HepG2 (cell line): ENCODE data around the gene ZNRF3. TPM values are rescaled to one million over a fixed set of nuclear protein-coding genes. Genes with fewer than 3 reads are reported as not detected.

Experiments
- ATAC-seq: fragments of 200-7000 bp; cut with Tn5 transposase; 3 replicates; pipeline ENCODE4 v1.9.1; 2020; ENCODE audit warnings: mild to moderate bottlenecking, moderate library complexity
- BruUV-seq: library from RNA; stranded (reverse); fragments of 400-500 nt; replicated peaks from 2 replicates; lab custom pipeline; 2021; lab: Mats Ljungman, UMichigan
- CTCF ChIA-PET: fragments of 300-600 bp; formaldehyde crosslinking; extraction: SDS; loops from one replicate; lab custom pipeline; 2021; ENCODE audit warnings: low total read pairs, inconsistent platforms, low intra/inter-chr PET ratio; lab: Yijun Ruan, JAX
- POLR2A ChIA-PET: fragments of 350-600 bp; sonication (Branson Sonifier 250); formaldehyde crosslinking; loops from one replicate; lab custom pipeline; 2020; ENCODE audit warnings: antibody characterized with exemption, inconsistent platforms; lab: Yijun Ruan, JAX
- DNase-seq: peaks from one replicate; pipeline ENCODE4 v3.0.0-alpha.2; 2015; ENCODE audit warnings: low spot score
- FAIRE-seq: peaks from 3 replicates; lab custom pipeline; 2011; peaks lifted over from hg19 to GRCh38; lab: Jason Lieb, UNC
- H2AFZ ChIP-seq: one replicate; pipeline ENCODE4 v1.6.1; 2011; ENCODE audit warnings: low read length, inconsistent platforms
- H3K27ac ChIP-seq: fragments of 300-600 bp; 3 replicates; pipeline ENCODE4 v1.8.0; 2011; ENCODE audit warnings: mixed run types, mild to moderate bottlenecking, mixed read lengths, low read length, inconsistent platforms; ENCODE audit not compliant: insufficient read depth; ENCODE audit errors: extremely low read length
- H3K27me3 ChIP-seq, 2 experiments: fragments of 200-600 bp in 1 of 2; 2 replicates in 1 of 2; 3 replicates in 1 of 2; pipeline versions ENCODE4 v1.6.0 to v1.8.0; 2011; ENCODE audit warnings: low read length in 2 of 2, mild to moderate bottlenecking in 2 of 2, moderate library complexity in 2 of 2, inconsistent platforms in 1 of 2; ENCODE audit not compliant: insufficient read depth in 2 of 2, control insufficient read depth in 1 of 2
- H3K36me3 ChIP-seq, 2 experiments: fragments of 200-600 bp in 1 of 2; replicated peaks in 1 of 2; 2 replicates in 1 of 2; 3 replicates in 1 of 2; pipeline versions ENCODE4 v1.5.1 to v1.8.0; 2011; ENCODE audit warnings: low read length in 2 of 2, inconsistent platforms in 1 of 2; ENCODE audit not compliant: insufficient read depth in 2 of 2, control insufficient read depth in 1 of 2
- H3K4me1 ChIP-seq: 2 replicates; pipeline ENCODE4 v1.5.1; 2012; ENCODE audit warnings: low read length, inconsistent platforms; ENCODE audit not compliant: insufficient read depth
- H3K4me2 ChIP-seq: 2 replicates; pipeline ENCODE4 v1.6.0; 2011; ENCODE audit warnings: low read depth, low read length, inconsistent platforms
- H3K4me3 ChIP-seq, 3 experiments: fragments of 200-600 bp in 1 of 3; sonication (generic), shearing (Covaris generic) in 1 of 3; replicated peaks in 1 of 3; 2 replicates each; pipeline ENCODE4 v1.5.1; 2011 to 2016; ENCODE audit warnings: low read length in 3 of 3, inconsistent platforms in 2 of 3, low read depth in 2 of 3, mild to moderate bottlenecking in 2 of 3, control low read depth in 1 of 3, mixed read lengths in 1 of 3; ENCODE audit not compliant: insufficient read depth in 1 of 3
- H3K79me2 ChIP-seq: one replicate; pipeline ENCODE4 v1.6.1; 2011; ENCODE audit warnings: low read length, inconsistent platforms; ENCODE audit not compliant: insufficient read depth
- H3K9ac ChIP-seq: 2 replicates; pipeline ENCODE4 v1.6.0; 2011; ENCODE audit warnings: mild to moderate bottlenecking, low read depth, low read length, inconsistent platforms; ENCODE audit not compliant: insufficient read depth
- H3K9me3 ChIP-seq: 2 replicates; pipeline ENCODE4 v1.5.1; 2012; ENCODE audit warnings: mild to moderate bottlenecking, low read length
- H4K20me1 ChIP-seq: 2 replicates; pipeline ENCODE4 v1.6.0; 2011; ENCODE audit warnings: inconsistent platforms, mild to moderate bottlenecking, low read length, moderate library complexity; ENCODE audit not compliant: insufficient read depth
- FOSL2 ChIP-seq: sonication (generic); formaldehyde crosslinking; IDR thresholded peaks from 2 replicates; pipeline ENCODE4 v1.4.0; 2020; ENCODE audit warnings: missing genetic modification reagents
- HNRNPUL1 ChIP-seq: fragments of 200-400 bp; formaldehyde crosslinking; IDR thresholded peaks from 2 replicates; pipeline ENCODE4 v1.6.1; 2017; ENCODE audit warnings: low read depth, mild to moderate bottlenecking, low read length, moderate library complexity
- MAFF ChIP-seq: IDR thresholded peaks from 2 replicates; pipeline ENCODE4 v1.6.1; 2011; ENCODE audit warnings: low read depth, low read length, improper control_type of control experiment
- MAFK ChIP-seq, 2 experiments: IDR thresholded peaks in 1 of 2; conservative IDR thresholded peaks in 1 of 2; 2 replicates each; pipeline ENCODE4 v1.6.1; 2011; ENCODE audit warnings: improper control_type of control experiment in 2 of 2, low read length in 2 of 2
- NFIB ChIP-seq: sonication (generic); formaldehyde crosslinking; IDR thresholded peaks from 2 replicates; pipeline ENCODE4 v1.9.0; 2021; ENCODE audit warnings: missing genetic modification reagents, mild to moderate bottlenecking, borderline replicate concordance
- RBM22 ChIP-seq: fragments of 200-400 bp; formaldehyde crosslinking; optimal IDR thresholded peaks from 2 replicates; pipeline ENCODE3; 2017; ENCODE audit warnings: mild to moderate bottlenecking, low read length, moderate library complexity
- SP5 ChIP-seq: IDR thresholded peaks from 2 replicates; pipeline ENCODE4 v1.6.1; 2016; ENCODE audit warnings: low read depth, borderline replicate concordance
- WGBS: methylation state at CpG from one replicate; pipeline ENCODE4 v1.1.6; 2017; ENCODE audit warnings: low lambda C conversion rate; 5-methylcytosine and 5-hydroxymethylcytosine counted together
- in situ Hi-C: cut with HindIII; loops from 2 replicates; pipeline ENCODE4 v1.10.0; 2017; ENCODE audit warnings: low pct_unique_long_range_greater_than_20kb; ENCODE audit not compliant: extremely low pct_ligation_motif_present
- intact Hi-C: fragments of 100-400 bp; cut with micrococcal nuclease; formaldehyde crosslinking; loops from one replicate; pipeline ENCODE4 v1.10.0; 2022; ENCODE audit not compliant: unreplicated experiment
- polyA plus RNA-seq, 8 experiments: library from polyadenylated mRNA; depleted of rRNA in 3 of 8; stranded (reverse) in 7 of 8; unstranded in 1 of 8; fragments of >200 nt; fragmentation: Illumina TruSeq in 4 of 8; extraction: Trizol in 4 of 8; gene quantifications; 2 replicates each; pipeline versions ENCODE4 v1.2.1 to v1.2.3, GENCODE V29; 2011 to 2016; ENCODE audit warnings: low read depth in 4 of 8, missing spikeins in 1 of 8, mixed read lengths in 1 of 8; ENCODE audit not compliant: insufficient read depth in 1 of 8
- total RNA-seq, 5 experiments: library from RNA; depleted of rRNA; stranded (reverse); fragments of >200 nt; fragmentation: Illumina TruSeq; extraction: Trizol; gene quantifications; 2 replicates each; pipeline ENCODE4 v1.2.3, GENCODE V29; 2016; ENCODE audit warnings: low read depth in 1 of 5

The ZNRF3 gene
- total and polyA plus RNA-seq, 2 of the 13 experiments (the other 11 are each of a cell fraction or from before 2014, with no cell fraction given) = 20.3 to 36.7 TPM

DNA sequence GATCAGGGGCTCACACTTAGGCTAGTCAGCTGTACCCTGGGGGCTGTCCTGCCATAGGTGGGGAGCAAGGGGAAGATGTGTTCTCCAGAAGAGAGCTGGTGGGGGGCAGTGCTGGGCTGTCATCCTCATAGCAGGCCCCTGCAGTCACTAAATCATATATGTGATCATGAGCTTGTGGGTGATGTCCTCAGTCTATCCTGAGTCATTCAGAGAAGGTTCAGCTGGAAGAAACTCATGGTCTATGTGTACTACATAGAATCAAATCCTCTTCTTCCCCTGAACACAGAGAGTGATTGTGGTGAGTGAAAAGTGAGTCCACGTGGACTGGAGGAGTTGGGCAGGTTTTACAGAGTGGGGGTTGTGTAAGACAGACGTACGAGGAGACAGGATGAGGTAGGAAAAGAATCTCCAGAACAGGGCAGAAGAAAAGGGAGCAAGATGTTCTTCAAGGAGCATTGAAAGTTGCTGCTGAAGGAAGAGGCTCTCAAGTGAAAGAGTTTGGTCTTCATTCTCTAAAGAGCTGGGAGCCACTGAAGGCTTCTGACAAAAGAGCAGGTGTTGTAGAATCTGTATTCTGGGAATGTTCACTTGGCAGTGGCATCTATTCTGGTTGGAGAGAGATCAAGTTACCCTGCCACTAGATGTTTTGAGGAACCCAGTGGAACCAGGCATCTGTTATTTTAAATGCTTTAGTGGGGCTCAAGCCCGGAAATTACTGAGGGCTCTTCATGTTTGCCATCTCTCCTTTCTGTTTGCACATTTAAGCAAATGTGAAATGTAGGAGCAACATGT lies 109.4 kb downstream of the ZNRF3 start:
- DNase-seq (no peak), FAIRE-seq (no peak), ATAC-seq (no peak)
- TF ChIP-seq RBM22 (peak; percentile 81), SP5 (CRISPR knock-in tag) (no peak)
- peaks cover 40% of the 10 kb centered on the region for H3K4me1 ChIP-seq
- peaks cover 87% of the 10 kb centered on the region for H3K79me2 ChIP-seq
- no peak overlapping the region for H2AFZ ChIP-seq
- H3K27me3 ChIP-seq = no peaks in the 10 kb centered on the region
- CTCF ChIA-PET = no interaction called here
- no peak overlapping the region for H3K9ac ChIP-seq
- no peaks in the 10 kb centered on the region for H3K9me3 ChIP-seq
- BruUV-seq = no TSS peak
- POLR2A ChIA-PET = no interaction called here
- in situ Hi-C loops = no loop called here
- H3K4me2 ChIP-seq = no peak overlapping the region
- WGBS = 87% methylated on average over 4 of the region's 4 CpGs
- peaks cover 3% of the 10 kb centered on the region; the same call in 1 of the 2 replicates for H4K20me1 ChIP-seq
- H3K36me3 ChIP-seq = peaks cover 44 to 73% of the 10 kb centered on the region in 2 experiments
- intact Hi-C loops = loop anchor here (1.0 kb wide), 1 partner anchor 38 kb away; no protein-coding TSS in a partner anchor
- H3K4me3 ChIP-seq = no peak overlapping the region
- peak overlapping the region; percentile 11 for H3K27ac ChIP-seq

DNA sequence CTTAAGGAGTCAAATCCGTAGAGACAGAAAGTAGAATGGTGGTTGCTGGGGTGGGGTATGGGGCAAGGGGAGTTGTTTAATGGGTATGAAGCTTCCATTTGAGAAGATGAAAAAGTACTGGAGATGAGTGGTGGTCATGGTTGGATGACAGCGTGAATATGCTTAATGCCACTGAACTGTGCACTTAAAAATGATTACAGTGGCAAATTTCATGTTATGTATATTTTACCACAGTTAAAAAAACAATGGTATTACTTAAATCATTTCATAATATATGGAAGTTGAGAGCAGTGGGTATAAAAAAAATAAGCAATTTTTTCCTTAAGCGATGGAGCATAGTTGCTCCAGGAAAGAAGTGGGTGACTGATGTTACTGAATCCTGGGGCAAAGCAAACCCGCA lies 111.2 kb downstream of the ZNRF3 start:
- no peak overlapping the region for H3K9ac ChIP-seq
- intact Hi-C loops = no loop called here
- no peak overlapping the region for H3K4me3 ChIP-seq
- TF ChIP-seq FOSL2 (CRISPR knock-in tag) = no peak
- no peak for TF ChIP-seq NFIB (CRISPR knock-in tag)
- TF ChIP-seq MAFF = 0 out of 2 replicates have a peak, but pooled peaks have one; percentile 33
- TF ChIP-seq MAFK (conservative IDR thresholded peaks at IDR 0.05 in 1 of 2, IDR thresholded peaks at IDR 0.05 in 1 of 2; ENCODE audit: low read length in 2 of 2) = peak; percentile 36 to 65; a peak in 3 of 4 replicates
- no peak for TF ChIP-seq HNRNPUL1
- peaks cover 35 to 56% of the 10 kb centered on the region in 2 experiments for H3K36me3 ChIP-seq
- no peaks in the 10 kb centered on the region for H3K9me3 ChIP-seq
- TSS peak; percentile 36 for BruUV-seq
- H2AFZ ChIP-seq = no peak overlapping the region
- CTCF ChIA-PET = no interaction called here
- no peak for ATAC-seq
- H3K27ac ChIP-seq = no peak overlapping the region
- no peak for FAIRE-seq
- POLR2A ChIA-PET = no interaction called here
- peaks cover 3% of the 10 kb centered on the region; the same call in 1 of the 2 replicates for H4K20me1 ChIP-seq
- in situ Hi-C loops = no loop called here
- H3K4me2 ChIP-seq = no peak overlapping the region
- H3K4me1 ChIP-seq = peaks cover 46% of the 10 kb centered on the region
- no peak for DNase-seq
- peaks cover 81% of the 10 kb centered on the region for H3K79me2 ChIP-seq
- no peaks in the 10 kb centered on the region for H3K27me3 ChIP-seq
- WGBS = 97% methylated on average over 4 of the region's 4 CpGs
